ENCODE data around the gene CSF3R. TPM values are rescaled to one million over a fixed set of nuclear protein-coding genes. Genes with fewer than 3 reads are reported as not detected.

CSF3R gene
- total and polyA plus RNA-seq, 9 of the 15 experiments (the other 6 are each of a cell fraction or from before 2014, with no cell fraction given) = 0.21 to 0.86 (median 0.40) TPM; not detected in 1

DNA sequence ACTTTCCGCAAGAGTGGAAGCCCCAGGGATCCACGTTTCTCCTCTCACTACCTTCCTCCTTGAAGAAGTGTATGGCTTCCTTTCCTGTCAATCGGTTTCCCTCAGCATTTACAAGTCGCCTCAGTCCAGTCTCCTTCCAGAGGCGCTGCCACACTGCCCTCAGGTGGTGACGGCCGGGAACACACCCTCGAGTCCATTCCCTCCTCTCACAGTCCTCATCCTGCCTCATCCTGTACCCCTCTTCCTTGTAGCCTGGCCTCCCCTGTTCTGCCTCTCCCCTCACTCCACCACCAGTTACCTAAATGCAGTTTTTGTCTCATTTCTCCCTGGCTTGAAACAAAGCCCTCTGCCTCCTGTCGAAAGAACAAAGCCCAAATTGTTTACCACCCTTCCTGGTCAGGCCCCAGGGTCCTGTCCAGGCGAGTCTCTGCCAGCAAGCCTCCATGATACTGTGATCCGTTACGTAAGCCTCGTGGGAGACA, 61.8 kb downstream of the CSF3R start (continued):
- TF ChIP-seq GTF2E2 (tag; IDR thresholded peaks at IDR 0.05) (no peak), MAFK (IDR thresholded peaks at IDR 0.05; ENCODE audit: low read length) (no peak), PHB (CRISPR knock-in tag; IDR thresholded peaks at IDR 0.05) (no peak), SP2 (IDR thresholded peaks at IDR 0.05; ENCODE audit: extremely low read depth, low read depth, low read length, poor library complexity, severe bottlenecking) (peak; percentile 17), ARHGAP35 (IDR thresholded peaks at IDR 0.05; ENCODE audit: partially characterized antibody) (no peak), SMARCE1 (IDR thresholded peaks at IDR 0.05) (no peak), KLF13 (tag; IDR thresholded peaks at IDR 0.05; ENCODE audit: borderline replicate concordance, low read depth) (no peak), RBM39 (optimal IDR thresholded peaks at IDR 0.05; ENCODE audit: low read depth, low read length) (no peak), MECOM (CRISPR knock-in tag; IDR thresholded peaks at IDR 0.05) (no peak), GATA2 (CRISPR knock-in tag; IDR thresholded peaks at IDR 0.05) (no peak), RNF2 (IDR thresholded peaks at IDR 0.05) (no peak), NEUROD1 (IDR thresholded peaks at IDR 0.05; ENCODE audit: borderline replicate concordance, low read depth, low read length, partially characterized antibody) (no peak), EP300 (IDR thresholded peaks at IDR 0.05; ENCODE audit: low read length) (peak; percentile 46; the same call in 1 of the 2 replicates), OTX1 (CRISPR knock-in tag; IDR thresholded peaks at IDR 0.05) (peak; percentile 80; the same call in 1 of the 2 replicates), HDGF (IDR thresholded peaks at IDR 0.05) (peak; percentile 98), SMC3 (conservative IDR thresholded peaks at IDR 0.05; ENCODE audit: insufficient read depth, low read depth, low read length) (peak; percentile 99)
- TF ChIP-seq, protein P1, sequence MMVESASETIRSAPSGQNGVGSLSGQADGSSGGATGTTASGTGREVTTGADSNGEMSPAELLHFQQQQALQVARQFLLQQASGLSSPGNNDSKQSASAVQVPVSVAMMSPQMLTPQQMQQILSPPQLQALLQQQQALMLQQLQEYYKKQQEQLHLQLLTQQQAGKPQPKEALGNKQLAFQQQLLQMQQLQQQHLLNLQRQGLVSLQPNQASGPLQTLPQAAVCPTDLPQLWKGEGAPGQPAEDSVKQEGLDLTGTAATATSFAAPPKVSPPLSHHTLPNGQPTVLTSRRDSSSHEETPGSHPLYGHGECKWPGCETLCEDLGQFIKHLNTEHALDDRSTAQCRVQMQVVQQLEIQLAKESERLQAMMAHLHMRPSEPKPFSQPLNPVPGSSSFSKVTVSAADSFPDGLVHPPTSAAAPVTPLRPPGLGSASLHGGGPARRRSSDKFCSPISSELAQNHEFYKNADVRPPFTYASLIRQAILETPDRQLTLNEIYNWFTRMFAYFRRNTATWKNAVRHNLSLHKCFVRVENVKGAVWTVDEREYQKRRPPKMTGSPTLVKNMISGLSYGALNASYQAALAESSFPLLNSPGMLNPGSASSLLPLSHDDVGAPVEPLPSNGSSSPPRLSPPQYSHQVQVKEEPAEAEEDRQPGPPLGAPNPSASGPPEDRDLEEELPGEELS (CRISPR knock-in tag; IDR thresholded peaks at IDR 0.05; ENCODE audit: borderline replicate concordance) = no peak
- TF ChIP-seq, protein P2, sequence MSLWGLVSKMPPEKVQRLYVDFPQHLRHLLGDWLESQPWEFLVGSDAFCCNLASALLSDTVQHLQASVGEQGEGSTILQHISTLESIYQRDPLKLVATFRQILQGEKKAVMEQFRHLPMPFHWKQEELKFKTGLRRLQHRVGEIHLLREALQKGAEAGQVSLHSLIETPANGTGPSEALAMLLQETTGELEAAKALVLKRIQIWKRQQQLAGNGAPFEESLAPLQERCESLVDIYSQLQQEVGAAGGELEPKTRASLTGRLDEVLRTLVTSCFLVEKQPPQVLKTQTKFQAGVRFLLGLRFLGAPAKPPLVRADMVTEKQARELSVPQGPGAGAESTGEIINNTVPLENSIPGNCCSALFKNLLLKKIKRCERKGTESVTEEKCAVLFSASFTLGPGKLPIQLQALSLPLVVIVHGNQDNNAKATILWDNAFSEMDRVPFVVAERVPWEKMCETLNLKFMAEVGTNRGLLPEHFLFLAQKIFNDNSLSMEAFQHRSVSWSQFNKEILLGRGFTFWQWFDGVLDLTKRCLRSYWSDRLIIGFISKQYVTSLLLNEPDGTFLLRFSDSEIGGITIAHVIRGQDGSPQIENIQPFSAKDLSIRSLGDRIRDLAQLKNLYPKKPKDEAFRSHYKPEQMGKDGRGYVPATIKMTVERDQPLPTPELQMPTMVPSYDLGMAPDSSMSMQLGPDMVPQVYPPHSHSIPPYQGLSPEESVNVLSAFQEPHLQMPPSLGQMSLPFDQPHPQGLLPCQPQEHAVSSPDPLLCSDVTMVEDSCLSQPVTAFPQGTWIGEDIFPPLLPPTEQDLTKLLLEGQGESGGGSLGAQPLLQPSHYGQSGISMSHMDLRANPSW (CRISPR knock-in tag; IDR thresholded peaks at IDR 0.05) = no peak

Data from K562 (cell line).